Adrenal gland (tissue), 5 donors: ENCODE results near the gene DIAPH2.

Experiments used
- CTCF ChIP-seq, 6 experiments: fragments of 450-650 bp in 4 of 6; fragments of 200-600 bp in 2 of 6; sonication (generic) in 1 of 6; IDR thresholded peaks; 1 replicate in 5 of 6; 2 replicates in 1 of 6; pipeline versions ENCODE4 v1.5.1 to v1.8.0; 2016 to 2021; ENCODE audit warnings: antibody characterized with exemption in 6 of 6, mild to moderate bottlenecking in 2 of 6, moderate library complexity in 1 of 6
- POLR2A ChIP-seq, 2 donors: fragments of 450-650 bp; IDR thresholded peaks; one replicate each; pipeline ENCODE4 v1.6.1; 2017; ENCODE audit warnings: antibody characterized with exemption in 2 of 2, mild to moderate bottlenecking in 2 of 2, moderate library complexity in 1 of 2
- donor health status: DM: no; HTN: no; CAD: no.

GRCh38 chrX:96906741-96907140 is 222.1 kb downstream of the DIAPH2 start:
- TF ChIP-seq CTCF (IDR thresholded peaks at IDR 0.05) (no peak), POLR2A (IDR thresholded peaks at IDR 0.05) (no peak)
